Measurements from ENCODE around the gene C1orf21. TPM values are rescaled to one million over a fixed set of nuclear protein-coding genes. Genes with fewer than 3 reads are reported as not detected.

C1orf21 gene
- total and polyA plus RNA-seq, 2 donors (not counting 1 experiment from before 2014, with no cell fraction given), result under 0.01 to 0.32 TPM

DNA sequence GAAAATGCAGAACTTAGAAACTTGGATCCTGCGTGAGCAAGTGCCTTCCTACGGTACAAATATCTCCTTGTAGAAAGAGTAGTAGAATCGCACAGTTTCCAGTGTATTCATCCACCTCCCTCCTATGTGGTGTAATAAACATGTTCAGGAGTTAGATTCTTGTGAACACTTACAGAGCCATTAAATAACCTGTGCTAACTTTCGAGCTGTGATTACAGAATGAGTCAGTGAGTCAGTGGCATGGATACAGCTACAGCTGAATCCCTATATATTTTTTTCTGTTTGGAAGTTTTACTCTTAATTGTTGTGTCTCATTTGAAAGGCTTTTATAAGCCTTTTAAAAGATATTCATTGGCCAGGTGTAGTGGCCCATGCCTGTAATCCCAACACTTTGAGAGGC is 219.1 kb downstream of the C1orf21 start:
- no peaks in the 10 kb centered on the region for H3K4me1 Mint-ChIP-seq
- H2AFZ ChIP-seq (ENCODE audit: insufficient read depth, low read depth, low read length, poor library complexity, severe bottlenecking), result no peak overlapping the region
- H3K4me3 Mint-ChIP-seq, result no peak overlapping the region
- H3K9me3 Mint-ChIP-seq (ENCODE audit: insufficient read depth), result no peaks in the 10 kb centered on the region
- peaks cover 2% of the 10 kb centered on the region for H3K27me3 Mint-ChIP-seq
- H3K4me3 ChIP-seq (ENCODE audit: control extremely low read depth in 1 of 5, extremely low read depth in 1 of 5, insufficient read depth in 1 of 5, low read depth in 2 of 5, low read length in 4 of 5), result no peak overlapping the region
- no peak for DNase-seq
- POLR2A ChIA-PET, result no interaction called here
- TF ChIP-seq EZH2 (IDR thresholded peaks at IDR 0.05; ENCODE audit: borderline replicate concordance, insufficient read depth, low read depth, low read length, poor library complexity, severe bottlenecking), result no peak
- TF ChIP-seq, protein P1, sequence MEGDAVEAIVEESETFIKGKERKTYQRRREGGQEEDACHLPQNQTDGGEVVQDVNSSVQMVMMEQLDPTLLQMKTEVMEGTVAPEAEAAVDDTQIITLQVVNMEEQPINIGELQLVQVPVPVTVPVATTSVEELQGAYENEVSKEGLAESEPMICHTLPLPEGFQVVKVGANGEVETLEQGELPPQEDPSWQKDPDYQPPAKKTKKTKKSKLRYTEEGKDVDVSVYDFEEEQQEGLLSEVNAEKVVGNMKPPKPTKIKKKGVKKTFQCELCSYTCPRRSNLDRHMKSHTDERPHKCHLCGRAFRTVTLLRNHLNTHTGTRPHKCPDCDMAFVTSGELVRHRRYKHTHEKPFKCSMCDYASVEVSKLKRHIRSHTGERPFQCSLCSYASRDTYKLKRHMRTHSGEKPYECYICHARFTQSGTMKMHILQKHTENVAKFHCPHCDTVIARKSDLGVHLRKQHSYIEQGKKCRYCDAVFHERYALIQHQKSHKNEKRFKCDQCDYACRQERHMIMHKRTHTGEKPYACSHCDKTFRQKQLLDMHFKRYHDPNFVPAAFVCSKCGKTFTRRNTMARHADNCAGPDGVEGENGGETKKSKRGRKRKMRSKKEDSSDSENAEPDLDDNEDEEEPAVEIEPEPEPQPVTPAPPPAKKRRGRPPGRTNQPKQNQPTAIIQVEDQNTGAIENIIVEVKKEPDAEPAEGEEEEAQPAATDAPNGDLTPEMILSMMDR (IDR thresholded peaks at IDR 0.05), result no peak
- H3K9ac ChIP-seq (ENCODE audit: low read length), result no peak overlapping the region
- intact Hi-C loops (cut with micrococcal nuclease), result no loop called here
- H3K79me2 ChIP-seq (ENCODE audit: control insufficient read depth, insufficient read depth, low read length), result no peaks in the 10 kb centered on the region
- no peaks in the 10 kb centered on the region for H3K9me3 ChIP-seq (ENCODE audit: control extremely low read depth in 1 of 3, control insufficient read depth in 2 of 3, insufficient read depth in 1 of 3, low read length in 2 of 3)
- no peaks in the 10 kb centered on the region for H3K4me1 ChIP-seq (ENCODE audit: control insufficient read depth in 2 of 2, insufficient read depth in 2 of 2, low read length in 2 of 2)
- H3K4me2 ChIP-seq (replicated peaks; ENCODE audit: low read depth, low read length, poor library complexity, severe bottlenecking), result no peak overlapping the region
- CTCF ChIA-PET, result no interaction called here
- no peaks in the 10 kb centered on the region for H4K20me1 ChIP-seq (ENCODE audit: control insufficient read depth, insufficient read depth, low read length, poor library complexity, severe bottlenecking)
- H3K27me3 ChIP-seq (replicated peaks in 1 of 4; ENCODE audit: control extremely low read depth in 1 of 4, control insufficient read depth in 3 of 4, insufficient read depth in 4 of 4, low read length in 3 of 4), result peaks cover 0 to 3% (median 0%) of the 10 kb centered on the region in 4 experiments
- H3K36me3 ChIP-seq (replicated peaks in 1 of 2; ENCODE audit: control extremely low read depth in 1 of 2, control insufficient read depth in 1 of 2, extremely low read depth in 1 of 2, insufficient read depth in 2 of 2, low read length in 1 of 2), result no peaks in the 10 kb centered on the region
- ATAC-seq (ENCODE audit: low read depth), result no peak
- H3K27ac ChIP-seq (ENCODE audit: low read length in 2 of 2), result no peak overlapping the region
- no CpG with 5 or more reads among the region's 4 CpGs for WGBS (ENCODE audit: insufficient coverage)
- H3K27ac Mint-ChIP-seq, result no peak overlapping the region

DNA sequence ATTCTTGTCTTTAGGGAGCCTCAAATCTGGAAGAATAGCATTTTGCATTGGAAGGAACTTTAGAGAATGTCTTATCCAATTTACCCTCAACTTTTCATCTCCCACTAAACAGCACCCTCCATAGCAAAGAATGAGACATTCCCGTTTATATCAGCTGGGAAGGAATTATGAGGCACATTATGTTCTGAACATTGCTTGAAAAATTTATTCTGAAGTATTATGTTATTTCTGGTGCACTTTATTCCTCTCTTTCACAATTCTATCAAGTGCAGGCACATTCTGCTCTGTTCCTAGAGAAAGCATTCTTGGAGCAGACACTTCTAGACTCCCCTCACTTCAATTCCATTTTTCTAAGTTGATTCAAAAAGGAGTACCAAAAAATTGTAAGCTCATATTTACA is 220.0 kb downstream of the C1orf21 start:
- H3K4me1 Mint-ChIP-seq, result no peaks in the 10 kb centered on the region
- no peak overlapping the region for H3K27ac ChIP-seq (ENCODE audit: low read length in 2 of 2)
- no peak for ATAC-seq (ENCODE audit: low read depth)
- H3K27ac Mint-ChIP-seq, result no peak overlapping the region
- H3K9ac ChIP-seq (ENCODE audit: low read length), result no peak overlapping the region
- no peak overlapping the region for H3K4me2 ChIP-seq (replicated peaks; ENCODE audit: low read depth, low read length, poor library complexity, severe bottlenecking)
- no peaks in the 10 kb centered on the region for H3K9me3 Mint-ChIP-seq (ENCODE audit: insufficient read depth)
- H3K9me3 ChIP-seq (ENCODE audit: control extremely low read depth in 1 of 3, control insufficient read depth in 2 of 3, insufficient read depth in 1 of 3, low read length in 2 of 3), result no peaks in the 10 kb centered on the region
- no peak for DNase-seq
- ChIA-PET CTCF (no interaction called here), POLR2A (no interaction called here)
- H4K20me1 ChIP-seq (ENCODE audit: control insufficient read depth, insufficient read depth, low read length, poor library complexity, severe bottlenecking), result no peaks in the 10 kb centered on the region
- H3K27me3 ChIP-seq (replicated peaks in 1 of 4; ENCODE audit: control extremely low read depth in 1 of 4, control insufficient read depth in 3 of 4, insufficient read depth in 4 of 4, low read length in 3 of 4), result peaks cover 0 to 3% (median 0%) of the 10 kb centered on the region in 4 experiments
- no peaks in the 10 kb centered on the region for H3K36me3 ChIP-seq (replicated peaks in 1 of 2; ENCODE audit: control extremely low read depth in 1 of 2, control insufficient read depth in 1 of 2, extremely low read depth in 1 of 2, insufficient read depth in 2 of 2, low read length in 1 of 2)
- TF ChIP-seq, protein P1 (IDR thresholded peaks at IDR 0.05), result no peak
- TF ChIP-seq EZH2 (IDR thresholded peaks at IDR 0.05; ENCODE audit: borderline replicate concordance, insufficient read depth, low read depth, low read length, poor library complexity, severe bottlenecking), result no peak
- intact Hi-C loops (cut with micrococcal nuclease), result no loop called here
- no CpG with 5 or more reads among the region's 1 CpG for WGBS (ENCODE audit: insufficient coverage)
- no peak overlapping the region for H2AFZ ChIP-seq (ENCODE audit: insufficient read depth, low read depth, low read length, poor library complexity, severe bottlenecking)
- H3K4me1 ChIP-seq (ENCODE audit: control insufficient read depth in 2 of 2, insufficient read depth in 2 of 2, low read length in 2 of 2), result no peaks in the 10 kb centered on the region
- no peaks in the 10 kb centered on the region for H3K79me2 ChIP-seq (ENCODE audit: control insufficient read depth, insufficient read depth, low read length)
- no peak overlapping the region for H3K4me3 ChIP-seq (ENCODE audit: control extremely low read depth in 1 of 5, extremely low read depth in 1 of 5, insufficient read depth in 1 of 5, low read depth in 2 of 5, low read length in 4 of 5)
- no peaks in the 10 kb centered on the region for H3K27me3 Mint-ChIP-seq
- H3K4me3 Mint-ChIP-seq, result no peak overlapping the region
